Loucy (cell line): ENCODE results near the gene SBK3.

Source experiments
- H2AFZ ChIP-seq: fragments of 200-600 bp; sonication (generic); 2 replicates; pipeline ENCODE4 v1.6.0; 2016; ENCODE audit warnings: antibody characterized with exemption, mild to moderate bottlenecking, low read length, moderate library complexity
- H3F3A ChIP-seq: fragments of 200-600 bp; 2 replicates; pipeline ENCODE4 v1.6.0; 2016; ENCODE audit warnings: antibody characterized with exemption, low read depth, mild to moderate bottlenecking
- H3K27me3 ChIP-seq: fragments of 200-600 bp; sonication (generic); 2 replicates; pipeline ENCODE4 v1.6.1; 2014; ENCODE audit warnings: low read length, mild to moderate bottlenecking; ENCODE audit not compliant: insufficient read depth, poor library complexity, severe bottlenecking
- H3K36me3 ChIP-seq: fragments of 200-600 bp; sonication (generic); 2 replicates; pipeline ENCODE4 v1.6.1; 2016; ENCODE audit warnings: low read length; ENCODE audit not compliant: insufficient read depth
- H3K4me1 ChIP-seq: fragments of 200-600 bp; sonication (generic); 2 replicates; pipeline ENCODE4 v1.5.1; 2014; ENCODE audit warnings: low read length, mild to moderate bottlenecking; ENCODE audit not compliant: insufficient read depth, poor library complexity, severe bottlenecking
- H3K4me2 ChIP-seq: fragments of 200-600 bp; sonication (generic); 2 replicates; pipeline ENCODE4 v1.6.0; 2014; ENCODE audit warnings: antibody characterized with exemption, low read length, low read depth, mild to moderate bottlenecking; ENCODE audit not compliant: poor library complexity, severe bottlenecking
- H3K4me3 ChIP-seq: fragments of 200-600 bp; sonication (generic); 2 replicates; pipeline ENCODE4 v1.5.1; 2014; ENCODE audit warnings: low read length, mild to moderate bottlenecking, mixed read lengths; ENCODE audit not compliant: poor library complexity, severe bottlenecking
- H3K79me2 ChIP-seq: fragments of 200-600 bp; sonication (generic); 2 replicates; pipeline ENCODE4 v1.6.1; 2014; ENCODE audit warnings: low read length; ENCODE audit not compliant: insufficient read depth
- H3K9ac ChIP-seq: fragments of 200-600 bp; sonication (generic); 2 replicates; pipeline ENCODE4 v1.6.0; 2014; ENCODE audit warnings: mild to moderate bottlenecking, low read depth, low read length, moderate library complexity; ENCODE audit not compliant: poor library complexity, severe bottlenecking
- H3K9me2 ChIP-seq: fragments of 200-600 bp; sonication (generic); replicated peaks from 2 replicates; pipeline ENCODE4 v1.6.1; 2016; ENCODE audit warnings: low read depth, low read length, mixed read lengths
- H3K9me3 ChIP-seq: fragments of 200-600 bp; sonication (generic); 2 replicates; pipeline ENCODE4 v1.6.1; 2014; ENCODE audit warnings: mild to moderate bottlenecking, antibody characterized with exemption, low read length, low read depth; ENCODE audit not compliant: insufficient read depth
- H4K20me1 ChIP-seq: fragments of 200-600 bp; sonication (generic); 2 replicates; pipeline ENCODE4 v1.6.0; 2014; ENCODE audit warnings: antibody characterized with exemption, low read length, mild to moderate bottlenecking; ENCODE audit not compliant: insufficient read depth, poor library complexity, severe bottlenecking
- EZH2phosphoT487 ChIP-seq: fragments of 200-600 bp; IDR thresholded peaks from 2 replicates; pipeline ENCODE4 v1.6.1; 2018; ENCODE audit warnings: antibody characterized with exemption, mild to moderate bottlenecking, moderate library complexity, borderline replicate concordance
- TF ChIP-seq, protein P1 (sequence below): fragments of 200-600 bp; sonication (generic); conservative IDR thresholded peaks from 2 replicates; pipeline ENCODE4 v1.5.1; 2014; ENCODE audit warnings: mild to moderate bottlenecking, antibody characterized with exemption, low read length

SBK3 gene, protein sequence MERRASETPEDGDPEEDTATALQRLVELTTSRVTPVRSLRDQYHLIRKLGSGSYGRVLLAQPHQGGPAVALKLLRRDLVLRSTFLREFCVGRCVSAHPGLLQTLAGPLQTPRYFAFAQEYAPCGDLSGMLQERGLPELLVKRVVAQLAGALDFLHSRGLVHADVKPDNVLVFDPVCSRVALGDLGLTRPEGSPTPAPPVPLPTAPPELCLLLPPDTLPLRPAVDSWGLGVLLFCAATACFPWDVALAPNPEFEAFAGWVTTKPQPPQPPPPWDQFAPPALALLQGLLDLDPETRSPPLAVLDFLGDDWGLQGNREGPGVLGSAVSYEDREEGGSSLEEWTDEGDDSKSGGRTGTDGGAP

DNA sequence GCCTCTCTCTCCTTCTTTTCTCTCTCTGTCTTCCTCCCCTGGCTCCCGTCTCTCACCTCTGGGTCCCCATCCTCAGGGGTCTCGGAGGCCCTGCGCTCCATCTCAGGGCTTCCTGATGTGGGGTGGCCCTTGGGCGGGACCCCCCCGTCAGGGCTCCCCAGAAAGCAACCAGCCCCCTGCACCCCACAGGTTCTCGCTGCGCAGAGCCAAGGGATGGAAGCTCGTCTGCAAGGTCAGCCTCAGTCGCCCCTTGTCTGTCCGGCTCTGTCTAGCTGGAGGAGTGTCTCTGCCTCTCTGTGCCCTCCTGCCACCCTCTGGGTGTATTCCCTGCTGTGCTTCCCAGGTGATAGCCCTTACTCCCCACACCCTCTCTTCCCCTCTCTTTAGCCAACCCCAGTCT, at the start of gene SBK3:
Gene SBK3, minus strand, starts transcription at position 101 of the 400 bp plus-strand sequence. Its CDS starts 0 bp downstream, at position 101.
- H3F3A ChIP-seq, result no peaks in the 10 kb centered on the region
- no peak within 1 kb of the TSS for H3K4me3 ChIP-seq
- H3K9ac ChIP-seq, result no peak within 1 kb of the TSS

DNA sequence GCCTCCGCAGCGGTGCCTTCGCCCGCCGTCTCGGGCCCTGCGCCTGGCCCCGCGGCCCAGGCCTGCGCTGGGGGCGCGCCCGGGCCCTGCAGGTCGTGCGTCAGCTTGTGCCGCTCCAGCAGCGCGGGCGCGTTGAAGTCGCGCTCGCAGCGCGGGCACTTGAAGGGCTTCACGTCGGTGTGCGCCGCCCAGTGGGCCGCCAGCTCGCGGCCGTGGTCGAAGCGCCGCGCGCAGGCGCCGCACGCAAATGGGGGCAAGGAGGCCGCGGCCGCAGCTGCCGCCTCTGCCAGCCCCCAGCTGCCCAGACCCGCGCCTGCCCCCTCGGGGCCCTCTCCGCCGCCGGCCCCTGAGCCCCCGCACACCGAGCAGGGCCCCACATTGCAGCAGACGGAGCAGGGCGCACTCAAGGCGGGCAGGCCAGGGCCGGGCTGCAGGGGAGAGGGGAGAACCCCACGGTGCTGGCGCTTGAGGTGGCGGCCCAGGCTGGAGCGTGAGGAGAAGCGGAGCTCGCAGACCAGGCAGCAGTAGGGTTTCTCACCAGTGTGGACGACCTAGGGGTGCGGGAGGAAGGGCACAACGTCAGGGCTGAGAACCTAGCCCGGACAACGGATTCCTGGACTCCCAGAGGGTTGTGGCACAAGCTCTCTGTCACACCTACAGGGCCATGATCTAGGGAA, 47.9 kb upstream of the SBK3 start:
- Histone ChIP-seq H3F3A (no peaks in the 10 kb centered on the region), H3K4me3 (no peak overlapping the region), H2AFZ (no peak overlapping the region), H3K36me3 (no peaks in the 10 kb centered on the region), H3K9me2 (no peaks in the 10 kb centered on the region), H3K4me2 (no peak overlapping the region), H3K27me3 (no peaks in the 10 kb centered on the region), H3K4me1 (peaks cover 4% of the 10 kb centered on the region), H4K20me1 (peaks cover 3% of the 10 kb centered on the region), H3K9ac (no peak overlapping the region), H3K79me2 (peaks cover 4% of the 10 kb centered on the region; the same call in 1 of the 2 replicates), H3K9me3 (no peaks in the 10 kb centered on the region)
- TF ChIP-seq, protein P1, sequence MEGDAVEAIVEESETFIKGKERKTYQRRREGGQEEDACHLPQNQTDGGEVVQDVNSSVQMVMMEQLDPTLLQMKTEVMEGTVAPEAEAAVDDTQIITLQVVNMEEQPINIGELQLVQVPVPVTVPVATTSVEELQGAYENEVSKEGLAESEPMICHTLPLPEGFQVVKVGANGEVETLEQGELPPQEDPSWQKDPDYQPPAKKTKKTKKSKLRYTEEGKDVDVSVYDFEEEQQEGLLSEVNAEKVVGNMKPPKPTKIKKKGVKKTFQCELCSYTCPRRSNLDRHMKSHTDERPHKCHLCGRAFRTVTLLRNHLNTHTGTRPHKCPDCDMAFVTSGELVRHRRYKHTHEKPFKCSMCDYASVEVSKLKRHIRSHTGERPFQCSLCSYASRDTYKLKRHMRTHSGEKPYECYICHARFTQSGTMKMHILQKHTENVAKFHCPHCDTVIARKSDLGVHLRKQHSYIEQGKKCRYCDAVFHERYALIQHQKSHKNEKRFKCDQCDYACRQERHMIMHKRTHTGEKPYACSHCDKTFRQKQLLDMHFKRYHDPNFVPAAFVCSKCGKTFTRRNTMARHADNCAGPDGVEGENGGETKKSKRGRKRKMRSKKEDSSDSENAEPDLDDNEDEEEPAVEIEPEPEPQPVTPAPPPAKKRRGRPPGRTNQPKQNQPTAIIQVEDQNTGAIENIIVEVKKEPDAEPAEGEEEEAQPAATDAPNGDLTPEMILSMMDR, result no peak
- no peak for TF ChIP-seq EZH2phosphoT487

More for the DNA sequence above, at the start of gene SBK3:
- H3K79me2 ChIP-seq, result no peaks in the 10 kb centered on the region
- no peaks in the 10 kb centered on the region for H4K20me1 ChIP-seq
- H3K9me2 ChIP-seq, result no peaks in the 10 kb centered on the region
- no peaks in the 10 kb centered on the region for H3K27me3 ChIP-seq
- no peaks in the 10 kb centered on the region for H3K9me3 ChIP-seq
- TF ChIP-seq, protein P1, result no peak
- no peak for TF ChIP-seq EZH2phosphoT487
- no peak within 1 kb of the TSS for H2AFZ ChIP-seq
- H3K4me2 ChIP-seq, result no peak within 1 kb of the TSS
- no peaks in the 10 kb centered on the region for H3K36me3 ChIP-seq
- H3K4me1 ChIP-seq, result no peaks in the 10 kb centered on the region

DNA sequence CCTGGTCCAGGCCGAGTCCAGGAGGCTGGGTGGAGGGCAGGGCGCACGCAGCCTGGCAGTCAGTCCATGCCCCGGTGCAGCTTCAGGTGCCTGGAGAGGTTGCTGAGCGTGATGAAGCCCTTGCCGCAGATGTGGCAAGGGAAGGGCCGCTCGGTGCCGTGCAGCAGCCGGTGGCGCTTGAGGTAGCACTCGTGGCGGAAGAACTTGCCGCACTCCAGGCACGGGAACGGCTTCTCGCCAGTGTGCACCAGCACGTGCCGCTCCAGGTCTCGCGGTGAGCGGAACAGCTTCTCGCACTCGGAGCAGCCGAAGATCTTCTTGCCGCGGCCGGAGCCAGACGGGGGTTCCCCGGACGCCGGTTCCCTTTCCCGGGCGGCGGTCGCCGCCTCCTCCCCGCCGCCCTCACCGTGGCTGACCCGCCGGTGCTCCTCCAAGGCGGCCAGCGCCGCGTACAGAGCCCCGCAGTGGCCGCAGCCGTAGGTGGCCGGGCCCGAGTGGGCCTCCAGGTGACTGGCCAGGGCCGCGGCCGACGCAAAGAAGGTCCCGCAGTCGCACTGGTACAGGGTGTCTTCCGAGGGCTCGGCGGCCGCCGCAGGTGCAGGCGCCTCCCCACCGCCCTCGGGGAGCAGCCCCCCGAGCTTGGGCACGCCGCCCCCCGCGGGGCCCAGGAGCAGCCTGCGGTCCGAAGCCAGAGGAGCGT, 47.2 kb upstream of the SBK3 start:
- Histone ChIP-seq H3K9ac (no peak overlapping the region), H3F3A (no peaks in the 10 kb centered on the region), H3K27me3 (no peaks in the 10 kb centered on the region), H3K4me1 (no peaks in the 10 kb centered on the region), H4K20me1 (no peaks in the 10 kb centered on the region), H3K4me3 (no peak overlapping the region), H3K9me2 (no peaks in the 10 kb centered on the region), H3K36me3 (no peaks in the 10 kb centered on the region), H2AFZ (no peak overlapping the region), H3K4me2 (no peak overlapping the region), H3K9me3 (no peaks in the 10 kb centered on the region), H3K79me2 (no peaks in the 10 kb centered on the region)
- TF ChIP-seq, protein P1, result no peak
- no peak for TF ChIP-seq EZH2phosphoT487
